ENCODE data around the gene RBBP7.

- TF ChIP-seq CTCF (optimal IDR thresholded peaks at IDR 0.05 in 1 of 3, IDR thresholded peaks at IDR 0.05 in 1 of 3, conservative IDR thresholded peaks at IDR 0.05 in 1 of 3; ENCODE audit: extremely low read depth in 1 of 3, insufficient read depth in 2 of 3, low read length in 3 of 3) (no peak), EZH2 (IDR thresholded peaks at IDR 0.05; ENCODE audit: low read length) (no peak)
Observed at GRCh38 chrX:16870095-16870861, at the start of gene RBBP7.
